Epidermal melanocyte (primary cell): ENCODE data around the gene SOCS7.

Experiments
- DNase-seq: peaks from one replicate; pipeline ENCODE4 v3.0.0; 2011; ENCODE audit warnings: low spot score; ENCODE audit not compliant: insufficient read length

Gene SOCS7, protein sequence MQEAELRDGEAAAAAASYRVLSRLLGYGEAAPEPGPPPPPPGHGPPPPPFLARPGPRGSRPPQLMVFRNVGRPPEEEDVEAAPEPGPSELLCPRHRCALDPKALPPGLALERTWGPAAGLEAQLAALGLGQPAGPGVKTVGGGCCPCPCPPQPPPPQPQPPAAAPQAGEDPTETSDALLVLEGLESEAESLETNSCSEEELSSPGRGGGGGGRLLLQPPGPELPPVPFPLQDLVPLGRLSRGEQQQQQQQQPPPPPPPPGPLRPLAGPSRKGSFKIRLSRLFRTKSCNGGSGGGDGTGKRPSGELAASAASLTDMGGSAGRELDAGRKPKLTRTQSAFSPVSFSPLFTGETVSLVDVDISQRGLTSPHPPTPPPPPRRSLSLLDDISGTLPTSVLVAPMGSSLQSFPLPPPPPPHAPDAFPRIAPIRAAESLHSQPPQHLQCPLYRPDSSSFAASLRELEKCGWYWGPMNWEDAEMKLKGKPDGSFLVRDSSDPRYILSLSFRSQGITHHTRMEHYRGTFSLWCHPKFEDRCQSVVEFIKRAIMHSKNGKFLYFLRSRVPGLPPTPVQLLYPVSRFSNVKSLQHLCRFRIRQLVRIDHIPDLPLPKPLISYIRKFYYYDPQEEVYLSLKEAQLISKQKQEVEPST

DNA sequence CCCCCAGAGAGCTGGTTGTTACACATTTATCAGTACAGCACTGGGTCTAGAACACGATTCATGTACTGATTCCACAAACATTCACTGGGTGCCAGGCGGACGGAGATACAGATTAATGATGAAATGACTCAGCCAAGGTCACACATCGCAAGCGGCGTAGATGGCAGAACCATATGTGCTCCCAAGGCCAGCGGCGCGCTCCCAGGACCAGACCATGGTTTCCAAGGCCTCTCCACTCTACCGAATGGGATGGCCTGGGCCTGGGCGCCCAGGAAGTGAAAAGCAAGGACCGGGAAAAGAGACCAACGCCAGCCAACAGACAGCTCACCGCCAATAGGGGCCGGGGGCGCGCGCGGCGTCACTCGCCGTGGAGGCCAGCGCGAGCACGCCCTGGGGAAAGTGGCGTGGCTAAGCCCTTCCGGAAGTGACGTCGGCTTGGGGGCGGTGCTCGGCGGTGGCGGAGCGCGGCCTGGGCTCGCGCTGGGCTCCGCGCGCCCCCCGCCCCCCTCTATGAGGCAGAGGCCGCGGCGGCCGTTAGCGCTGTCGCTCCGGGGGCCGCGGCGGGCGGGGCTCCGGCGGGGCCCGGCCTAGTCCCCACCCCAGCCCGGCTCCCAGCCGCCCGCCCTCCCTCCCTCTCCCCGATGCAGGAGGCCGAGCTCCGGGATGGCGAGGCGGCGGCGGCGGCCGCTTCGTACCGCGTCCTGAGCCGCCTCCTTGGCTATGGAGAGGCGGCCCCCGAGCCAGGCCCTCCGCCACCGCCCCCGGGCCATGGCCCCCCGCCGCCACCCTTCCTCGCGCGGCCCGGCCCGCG is at the start of gene SOCS7:
TSS of gene SOCS7 (plus strand) at position 433 of the 811 bp plus-strand sequence. CDS start at position 642, 209 bp downstream.
- DNase-seq, result peak; percentile 77

DNA sequence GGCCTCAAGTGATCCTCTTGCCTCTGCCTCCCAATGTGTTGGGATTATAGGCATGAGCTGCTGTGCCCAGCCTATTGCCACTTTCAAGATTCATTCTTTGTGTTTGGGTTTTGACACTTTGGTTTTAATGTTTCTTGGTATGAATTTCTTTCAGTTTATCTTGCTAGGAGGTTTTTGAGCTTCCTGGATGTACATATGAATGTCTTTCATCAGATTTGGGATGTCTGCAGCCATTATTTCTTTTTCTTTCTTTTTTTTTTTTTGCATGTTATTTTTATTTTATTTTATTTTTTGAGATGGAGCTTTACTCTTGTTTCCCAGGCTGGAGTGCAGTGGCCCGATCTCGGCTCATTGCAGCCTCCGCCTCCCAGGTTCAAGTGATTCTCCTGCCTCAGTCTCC is 36.1 kb upstream of the SOCS7 start:
- no peak for DNase-seq

DNA sequence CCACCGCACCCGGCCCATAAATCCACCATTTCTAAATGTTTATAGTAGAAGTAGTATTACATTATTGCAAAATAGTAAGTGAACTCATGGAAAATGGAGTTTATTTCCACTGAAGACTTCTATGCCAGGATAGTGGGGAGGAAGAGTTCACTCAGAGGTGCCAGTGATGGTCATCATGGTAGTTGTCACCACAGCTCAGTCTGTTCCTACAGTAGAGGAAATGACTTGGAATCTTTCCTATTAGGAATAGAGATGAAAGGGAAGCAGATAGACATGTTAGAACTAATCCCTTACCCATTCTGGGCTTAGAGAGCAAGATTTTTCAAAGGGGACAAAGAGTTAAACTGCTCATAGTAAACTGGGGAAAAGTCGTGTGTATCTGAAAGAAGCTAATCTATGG is 34.6 kb upstream of the SOCS7 start:
- DNase-seq, result no peak

DNA sequence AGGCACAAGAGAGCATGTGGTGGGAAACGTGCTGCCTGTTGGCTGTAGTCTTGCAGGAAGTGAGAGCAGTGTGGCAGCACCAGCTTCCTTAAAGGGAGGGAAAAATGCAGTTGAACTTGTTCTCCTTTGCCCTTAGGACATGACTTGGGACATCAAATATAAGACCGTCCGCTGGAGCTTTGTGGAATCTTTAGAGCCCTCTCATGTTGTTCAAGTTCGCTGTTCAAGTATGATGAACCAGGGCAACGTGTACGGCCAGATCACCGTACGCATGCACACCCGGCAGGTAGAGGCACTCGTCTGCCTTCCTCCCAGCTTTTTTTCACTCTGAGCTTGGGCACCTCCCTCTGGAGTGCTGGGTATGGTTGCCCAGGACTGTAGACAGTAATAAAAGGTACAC is 31.2 kb upstream of the SOCS7 start:
- no peak for DNase-seq

DNA sequence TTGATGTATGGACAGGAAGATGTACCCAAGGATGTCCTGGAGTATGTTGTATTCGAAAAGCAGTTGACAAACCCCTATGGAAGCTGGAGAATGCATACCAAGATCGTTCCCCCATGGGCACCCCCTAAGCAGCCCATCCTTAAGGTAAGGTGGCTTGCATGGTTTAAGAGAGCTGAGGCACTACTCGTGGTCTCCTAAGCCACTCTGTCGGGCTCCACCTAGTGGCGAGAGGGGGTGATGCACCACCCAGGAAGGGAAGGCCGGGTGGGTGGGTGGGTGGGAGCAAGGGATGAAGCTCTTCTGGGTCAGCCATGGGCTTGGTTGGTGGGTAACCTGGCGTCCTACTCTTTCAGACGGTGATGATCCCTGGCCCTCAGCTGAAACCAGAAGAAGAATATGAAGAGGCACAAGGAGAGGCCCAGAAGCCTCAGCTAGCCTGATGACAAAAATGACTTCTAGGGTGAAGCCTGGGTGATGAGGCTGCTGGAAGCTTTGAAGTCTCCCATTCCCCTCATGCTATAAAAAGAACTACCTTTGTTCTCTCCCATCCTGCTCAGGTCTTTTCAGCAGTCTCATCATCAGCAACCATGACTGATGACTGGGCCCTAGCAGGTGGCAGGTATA is 29.4 kb upstream of the SOCS7 start:
- peak; percentile 83 for DNase-seq

DNA sequence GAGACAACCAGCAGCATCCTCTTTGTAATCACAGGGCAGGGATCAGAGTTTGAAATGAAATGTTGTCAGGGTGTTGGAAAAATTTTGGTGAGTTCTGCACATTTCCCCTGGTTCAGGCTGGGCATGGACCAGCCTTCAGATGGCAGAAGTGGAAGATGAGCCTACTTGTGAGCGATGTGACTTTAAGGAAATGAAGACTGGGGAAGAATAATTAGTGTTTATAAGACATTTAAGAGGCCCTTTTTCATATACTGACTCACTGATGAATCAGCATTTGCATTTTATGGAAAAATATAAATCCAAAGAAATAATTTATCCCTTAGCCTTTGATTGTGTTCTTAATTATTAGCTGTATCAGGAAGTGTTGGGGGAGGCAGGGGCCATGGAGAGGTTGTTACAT is 28.7 kb upstream of the SOCS7 start:
- no peak for DNase-seq

DNA sequence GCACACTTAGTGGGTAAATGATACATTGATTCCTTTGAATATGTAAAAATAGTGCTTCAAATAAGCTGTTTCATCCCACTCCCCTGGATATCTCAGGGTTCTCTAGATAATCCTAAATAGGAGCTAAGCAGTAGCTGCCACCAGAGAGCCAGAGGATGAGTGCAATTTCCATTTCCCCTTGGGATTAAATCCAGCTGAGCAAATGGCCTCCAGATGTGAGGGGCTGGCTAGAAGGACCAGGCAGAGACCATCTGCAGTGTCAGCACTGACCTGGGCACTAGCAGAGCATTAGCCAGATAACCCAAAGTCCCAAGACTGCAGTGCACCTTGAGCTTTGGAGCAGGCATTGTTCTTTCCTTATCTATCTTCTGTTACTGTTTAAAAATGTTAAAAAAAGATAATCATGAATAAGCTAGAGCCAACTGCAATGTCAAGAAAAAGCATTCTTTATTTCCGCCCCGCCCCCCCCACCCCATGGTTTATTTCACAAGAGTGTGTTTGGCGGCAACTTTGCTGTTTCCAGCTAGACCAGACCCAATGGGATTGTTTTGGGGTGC is 27.4 kb upstream of the SOCS7 start:
- DNase-seq, result no peak

DNA sequence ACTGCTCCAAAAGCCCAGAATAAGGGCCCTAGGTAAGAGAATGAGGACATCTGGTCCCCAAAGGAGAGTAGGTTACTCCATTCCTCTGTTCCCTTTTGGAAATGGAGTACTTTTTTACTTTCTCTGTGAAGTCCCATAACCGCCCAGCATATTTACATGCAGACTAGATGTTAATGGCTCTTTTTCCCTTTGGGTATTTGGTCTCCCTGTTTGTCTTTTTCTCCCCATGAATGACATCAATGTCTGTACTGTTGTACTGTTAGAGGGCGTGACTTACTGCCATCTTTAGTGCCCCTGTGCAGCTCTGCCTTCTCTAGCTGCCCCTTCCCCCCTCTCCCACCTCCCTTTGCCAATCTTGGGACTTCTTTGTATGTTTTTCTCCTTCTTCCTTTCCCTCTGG is 26.9 kb upstream of the SOCS7 start:
- DNase-seq, result no peak

DNA sequence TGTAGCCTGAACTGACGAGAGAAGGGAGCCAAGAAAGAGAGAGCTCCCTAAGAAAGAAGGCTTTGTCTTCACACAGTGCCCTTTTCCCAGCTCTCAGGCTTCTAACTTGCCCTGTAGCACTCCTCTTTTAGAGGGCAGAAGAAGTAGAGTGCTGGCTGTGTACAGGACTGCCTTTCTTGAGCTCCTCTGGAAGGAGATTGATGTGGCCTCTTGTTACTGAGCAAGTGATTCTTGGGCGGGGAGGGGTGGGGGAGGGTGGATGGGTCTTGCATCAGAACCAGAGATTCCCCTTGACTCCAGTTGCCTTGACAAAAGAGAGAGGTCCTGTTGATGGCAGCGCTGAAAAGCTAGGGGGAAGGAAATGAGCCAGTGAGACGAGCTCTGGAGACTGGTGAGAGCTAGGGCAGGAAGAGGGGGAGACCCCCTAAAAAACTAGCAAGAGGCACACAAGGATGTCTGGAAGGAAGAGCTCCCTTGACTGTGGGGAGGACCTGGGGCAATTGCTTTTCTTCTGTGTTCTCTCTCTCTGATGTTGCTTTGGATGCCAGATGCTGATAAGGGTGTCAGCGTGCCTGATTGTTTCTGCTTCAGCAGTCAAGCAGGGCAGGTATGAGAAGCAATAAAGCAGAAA is 26.3 kb upstream of the SOCS7 start:
- DNase-seq, result peak; percentile 66

DNA sequence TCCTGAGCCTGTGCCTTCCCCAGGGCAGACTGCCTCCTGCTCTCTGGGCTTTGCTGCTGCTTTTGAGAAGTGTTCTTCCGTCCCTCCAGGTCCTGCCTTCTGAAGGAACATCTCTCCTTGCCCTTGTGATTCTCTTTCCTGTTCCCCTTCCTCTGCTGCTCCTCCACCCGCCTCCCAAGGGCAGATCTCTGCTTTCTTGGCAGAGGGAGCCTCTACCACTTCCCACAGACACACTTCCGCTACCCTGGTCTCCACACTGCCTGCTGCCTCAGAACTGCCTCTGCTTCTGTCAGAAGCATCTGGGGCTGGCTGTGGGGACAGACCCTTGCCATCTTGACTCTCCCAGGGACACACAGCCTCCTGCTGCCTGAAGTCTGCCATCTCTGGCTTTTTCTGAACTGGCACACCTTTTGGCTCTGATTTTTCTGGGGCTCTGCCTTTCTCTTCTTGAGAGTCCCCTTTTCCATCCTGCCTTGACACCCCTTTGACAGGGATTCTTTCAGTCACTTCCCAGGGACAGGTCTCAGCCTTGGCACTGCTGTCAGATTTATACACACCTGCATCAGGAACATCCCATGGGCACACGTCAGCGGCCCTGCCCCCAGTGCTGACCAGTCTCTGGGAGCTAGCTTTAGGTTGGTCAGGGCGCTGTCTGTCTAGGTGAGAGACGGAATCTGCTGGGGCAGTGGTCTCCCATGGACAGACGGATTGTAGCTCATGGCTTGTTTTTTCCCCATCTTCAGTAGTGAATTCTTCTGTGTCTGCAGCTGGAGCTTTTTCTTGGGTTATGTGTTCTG is 24.4 kb upstream of the SOCS7 start:
- no peak for DNase-seq

DNA sequence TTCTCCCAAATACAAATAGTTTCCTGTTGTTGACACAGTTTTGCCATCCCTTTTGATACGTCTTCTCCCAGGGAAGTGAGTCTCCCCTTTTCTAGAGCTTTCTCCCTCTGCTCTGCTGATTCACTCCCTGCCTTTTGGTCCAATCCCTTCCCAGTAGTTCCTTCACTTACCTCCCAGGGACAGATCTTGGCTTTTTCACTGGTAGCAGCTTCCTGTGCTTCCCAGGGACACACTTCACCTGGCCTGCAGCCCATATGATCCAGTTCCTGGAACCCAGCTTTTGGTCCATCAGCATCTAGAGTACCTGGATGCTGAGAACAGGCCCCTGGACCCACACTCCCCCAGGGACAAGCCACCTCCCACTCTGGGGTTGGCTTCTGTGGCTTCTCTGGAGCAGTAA is 23.7 kb upstream of the SOCS7 start:
- no peak for DNase-seq

DNA sequence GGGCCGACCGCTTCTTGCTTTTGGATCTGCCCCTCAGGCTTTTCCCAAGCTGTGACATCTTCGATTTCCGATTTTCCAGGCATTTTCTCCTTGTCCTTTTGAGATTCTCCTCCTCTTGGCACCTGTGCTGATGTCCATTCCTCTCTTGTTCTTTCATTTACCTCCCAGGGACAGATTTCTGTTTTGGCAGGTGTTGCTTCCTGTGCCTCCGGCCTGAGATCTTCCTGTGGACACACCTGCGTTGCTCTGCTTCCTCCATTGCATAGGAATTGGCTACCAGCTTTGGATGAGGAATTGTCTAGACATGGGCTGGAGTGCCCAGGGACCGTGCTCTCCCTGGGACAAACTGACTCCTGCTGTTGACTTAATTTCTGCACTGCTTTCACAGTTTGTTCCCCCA is 23.0 kb upstream of the SOCS7 start:
- no peak for DNase-seq

DNA sequence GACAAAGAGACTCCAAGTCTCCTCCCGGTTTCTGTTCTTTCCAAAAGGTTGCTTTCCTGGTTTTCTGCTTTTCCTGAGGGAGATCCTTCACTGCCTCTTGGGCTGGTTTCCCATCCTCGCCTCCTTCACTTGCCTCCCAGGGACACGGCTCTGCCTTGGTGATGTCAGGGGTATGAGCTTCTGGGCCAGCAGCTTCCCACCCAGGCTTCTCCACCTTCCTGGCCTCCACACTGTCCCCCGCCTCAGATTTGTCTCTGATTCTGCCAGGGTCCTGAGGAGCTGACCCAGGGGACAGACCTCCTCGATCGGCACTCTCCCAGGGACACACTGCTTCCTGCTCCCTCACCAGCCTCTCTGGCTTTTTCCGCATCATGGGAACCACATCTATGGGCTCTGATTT is 22.4 kb upstream of the SOCS7 start:
- DNase-seq, result no peak

DNA sequence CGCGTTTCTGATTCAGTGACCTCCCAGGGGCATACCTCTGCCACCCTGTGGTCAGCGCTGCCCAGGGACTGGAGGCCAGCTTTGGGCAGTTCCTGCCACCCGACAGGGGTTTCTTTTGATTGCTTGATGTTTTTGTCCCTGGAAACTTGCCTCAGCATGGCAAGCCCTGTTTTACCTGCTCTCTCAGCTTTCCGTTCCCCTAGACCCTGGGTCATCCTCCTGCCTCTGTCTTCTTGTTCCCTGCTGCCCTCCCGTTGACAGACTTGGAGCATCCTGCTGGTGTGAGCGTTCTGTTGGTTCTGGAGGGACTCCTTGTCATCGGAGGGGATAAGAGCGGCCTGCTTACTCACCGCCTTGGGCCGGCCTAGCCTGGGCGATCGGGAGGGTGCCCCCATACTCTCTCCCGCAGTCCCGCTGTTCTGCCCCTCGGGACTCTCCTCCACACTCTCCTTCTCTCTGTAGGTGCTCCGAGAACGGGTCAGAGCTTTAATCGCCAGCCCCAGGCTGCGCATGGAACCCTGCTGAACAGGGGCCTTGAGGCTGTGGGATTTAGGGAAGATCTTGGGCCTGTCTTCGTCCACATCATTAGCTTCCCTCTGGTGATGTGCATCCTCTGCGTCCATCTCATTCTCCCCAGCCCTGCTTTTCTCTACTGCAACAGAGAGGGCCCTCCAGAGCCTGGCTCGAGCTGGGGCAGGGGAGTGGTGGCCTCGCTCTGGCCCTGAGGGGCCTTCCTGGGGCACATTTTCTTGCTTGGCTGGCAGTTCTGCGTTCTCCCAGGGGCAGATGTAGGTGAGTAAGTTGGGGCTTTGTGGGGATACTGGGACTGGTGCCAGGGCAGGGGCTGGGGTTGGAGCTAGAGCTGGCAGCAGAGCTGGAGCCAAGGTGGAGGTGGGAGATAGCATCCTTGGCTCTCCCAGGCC is 21.6 kb upstream of the SOCS7 start:
- no peak for DNase-seq

DNA sequence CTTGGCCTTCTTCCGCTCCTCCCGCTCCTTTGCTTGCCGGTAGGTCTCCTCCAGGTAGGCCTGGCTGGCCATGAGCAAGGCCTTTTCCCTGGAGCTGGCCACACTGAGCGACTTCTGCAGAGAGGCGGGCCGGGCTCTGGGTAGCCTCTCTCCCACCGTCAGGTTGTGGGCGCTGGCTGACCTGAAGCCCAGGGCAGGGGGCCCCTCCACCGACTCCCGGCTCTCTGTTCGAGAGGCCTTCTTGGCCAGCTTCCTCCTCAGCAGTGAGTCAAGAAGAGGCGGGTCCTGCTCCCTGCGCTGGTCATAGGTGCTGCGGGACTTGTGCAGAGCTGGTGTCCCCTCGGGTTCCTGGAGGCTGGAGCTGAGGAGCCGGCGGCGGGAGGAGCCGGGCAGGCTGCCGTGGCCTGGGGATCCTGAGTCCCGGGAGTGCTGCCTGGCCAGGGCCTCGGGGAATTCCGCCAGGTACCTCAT is 20.7 kb upstream of the SOCS7 start:
- no peak for DNase-seq

DNA sequence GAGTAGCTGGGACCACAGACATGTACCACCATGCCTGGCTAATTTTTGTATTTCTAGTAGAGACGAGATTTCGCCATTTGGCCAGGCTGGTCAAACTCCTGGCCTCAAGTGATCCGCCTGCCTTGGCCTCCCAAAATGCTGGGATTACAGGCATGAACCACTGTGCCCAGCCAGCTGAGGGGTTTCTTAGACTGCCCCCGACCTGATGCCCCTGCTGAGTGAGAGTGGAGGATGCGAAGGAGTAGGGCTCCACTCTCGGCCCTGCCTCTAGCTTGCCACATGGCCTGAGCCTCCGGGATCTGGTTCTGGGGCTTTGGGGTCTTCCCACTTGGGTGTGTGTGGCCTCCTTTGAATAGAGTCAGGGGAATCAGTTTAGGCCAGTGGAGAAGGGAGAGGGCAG is 18.9 kb upstream of the SOCS7 start:
- no peak for DNase-seq

DNA sequence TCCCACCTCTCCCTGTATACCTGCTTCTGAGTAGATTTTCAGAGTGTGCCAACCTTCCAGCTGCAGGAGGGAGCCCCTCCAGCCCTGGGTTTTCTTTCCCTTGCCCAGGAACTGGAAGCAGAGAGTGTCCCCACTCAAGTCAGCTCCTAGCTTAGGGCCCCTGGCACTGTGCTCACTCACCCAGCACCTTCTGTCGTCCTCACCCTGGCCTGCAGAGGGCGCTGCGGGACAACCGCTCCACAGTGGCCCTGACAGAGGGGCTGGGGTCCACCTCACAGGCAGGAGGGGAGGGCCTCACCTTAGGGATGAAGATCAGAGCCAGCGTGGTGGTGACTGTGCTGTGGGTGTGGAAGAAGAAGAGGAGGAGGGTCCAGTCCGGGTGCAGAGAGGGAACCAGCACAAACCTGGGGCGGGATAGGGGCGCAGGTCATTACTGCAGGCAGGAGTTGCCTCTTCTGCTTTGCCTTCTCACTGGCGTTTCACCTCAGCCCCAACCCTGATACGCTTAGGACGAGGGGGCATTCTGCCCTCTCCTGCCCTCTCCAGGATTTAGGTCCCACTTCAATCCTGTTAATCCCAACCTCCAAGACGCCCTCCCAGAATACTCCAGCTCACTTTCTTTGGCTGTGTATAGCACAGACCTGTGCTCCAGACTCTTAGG is 17.9 kb upstream of the SOCS7 start:
- no peak for DNase-seq
